Measurements from ENCODE around the gene EMILIN2. TPM values are rescaled to one million over a fixed set of nuclear protein-coding genes. Genes with fewer than 3 reads are reported as not detected.

EMILIN2 gene
- total RNA-seq, 1 experiment from 2014 or later = 20.0 TPM

GRCh38 chr18:2881840-2882195, 35.0 kb downstream of the EMILIN2 start:
- Histone ChIP-seq H3K14ac (ENCODE audit: insufficient read depth, low read length) (no peak overlapping the region), H3K79me2 (ENCODE audit: insufficient read depth, low read length) (no peaks in the 10 kb centered on the region), H3K27me3 (ENCODE audit: insufficient read depth, low read length) (no peaks in the 10 kb centered on the region), H2AFZ (ENCODE audit: low read length) (no peak overlapping the region), H2AK5ac (ENCODE audit: insufficient read length, low read length) (no peak overlapping the region), H4K5ac (ENCODE audit: insufficient read length, low read depth, low read length) (no peak overlapping the region), H3K4me1 (ENCODE audit: insufficient read depth, low read length) (no peaks in the 10 kb centered on the region), H2BK20ac (ENCODE audit: low read depth, low read length, poor library complexity, severe bottlenecking) (no peak overlapping the region), H3K9ac (ENCODE audit: extremely low read depth, insufficient read length, low read length) (no peak overlapping the region), H2BK12ac (ENCODE audit: insufficient read length, low read depth, low read length) (no peak overlapping the region), H3K23ac (ENCODE audit: insufficient read length, low read depth, low read length) (no peak overlapping the region), H3K23me2 (ENCODE audit: insufficient read length, low read depth, low read length, poor library complexity, severe bottlenecking) (peaks cover 2% of the 10 kb centered on the region), H3K4me2 (ENCODE audit: insufficient read depth, insufficient read length, low read length) (no peak overlapping the region), H3K56ac (ENCODE audit: insufficient read length, low read depth, low read length) (no peak overlapping the region), H2BK15ac (ENCODE audit: low read depth, low read length) (no peak overlapping the region), H3K4ac (ENCODE audit: low read depth, low read length) (no peak overlapping the region), H3T11ph (ENCODE audit: low read length) (no peak overlapping the region), H4K8ac (replicated peaks; ENCODE audit: insufficient read length, low read depth, low read length) (no peak overlapping the region), H3K79me1 (ENCODE audit: insufficient read depth, low read depth, low read length, poor library complexity, severe bottlenecking) (no peaks in the 10 kb centered on the region), H3K9me3 (ENCODE audit: control insufficient read depth, low read depth, low read length) (no peaks in the 10 kb centered on the region), H3K18ac (ENCODE audit: insufficient read length, low read depth, low read length) (no peak overlapping the region), H4K91ac (ENCODE audit: insufficient read length, low read depth, low read length) (no peak overlapping the region), H4K20me1 (ENCODE audit: control insufficient read depth, insufficient read depth, insufficient read length) (no peaks in the 10 kb centered on the region), H2BK120ac (ENCODE audit: low read depth, low read length, poor library complexity, severe bottlenecking) (no peak overlapping the region), H3K27ac (ENCODE audit: insufficient read length, low read depth, low read length) (no peak overlapping the region), H2BK5ac (ENCODE audit: insufficient read length, low read length) (no peak overlapping the region)
- DNase-seq = no peak
- Mint-ChIP-seq H3K4me1 (peaks cover 12 to 19% of the 10 kb centered on the region in 2 experiments), H3K27me3 (ENCODE audit: low read depth) (peaks cover 1% of the 10 kb centered on the region; the same call in 1 of the 2 replicates), H3K4me3 (no peak overlapping the region), H3K9me3 (peaks cover 8 to 9% of the 10 kb centered on the region in 2 experiments; a peak in 4 of 5 replicates), H3K36me3 (ENCODE audit: insufficient read depth in 1 of 3, low read depth in 3 of 3) (peaks cover 0 to 6% (median 2%) of the 10 kb centered on the region in 3 experiments; a peak in 4 of 7 replicates), H3K27ac (no peak overlapping the region)
- TF ChIP-seq, protein P1, sequence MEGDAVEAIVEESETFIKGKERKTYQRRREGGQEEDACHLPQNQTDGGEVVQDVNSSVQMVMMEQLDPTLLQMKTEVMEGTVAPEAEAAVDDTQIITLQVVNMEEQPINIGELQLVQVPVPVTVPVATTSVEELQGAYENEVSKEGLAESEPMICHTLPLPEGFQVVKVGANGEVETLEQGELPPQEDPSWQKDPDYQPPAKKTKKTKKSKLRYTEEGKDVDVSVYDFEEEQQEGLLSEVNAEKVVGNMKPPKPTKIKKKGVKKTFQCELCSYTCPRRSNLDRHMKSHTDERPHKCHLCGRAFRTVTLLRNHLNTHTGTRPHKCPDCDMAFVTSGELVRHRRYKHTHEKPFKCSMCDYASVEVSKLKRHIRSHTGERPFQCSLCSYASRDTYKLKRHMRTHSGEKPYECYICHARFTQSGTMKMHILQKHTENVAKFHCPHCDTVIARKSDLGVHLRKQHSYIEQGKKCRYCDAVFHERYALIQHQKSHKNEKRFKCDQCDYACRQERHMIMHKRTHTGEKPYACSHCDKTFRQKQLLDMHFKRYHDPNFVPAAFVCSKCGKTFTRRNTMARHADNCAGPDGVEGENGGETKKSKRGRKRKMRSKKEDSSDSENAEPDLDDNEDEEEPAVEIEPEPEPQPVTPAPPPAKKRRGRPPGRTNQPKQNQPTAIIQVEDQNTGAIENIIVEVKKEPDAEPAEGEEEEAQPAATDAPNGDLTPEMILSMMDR (conservative IDR thresholded peaks at IDR 0.05) = no peak
- no CpG with 5 or more reads among the region's 9 CpGs for WGBS (ENCODE audit: extremely low coverage, insufficient read length, low lambda C conversion rate)
